ENCODE data around the gene DCN. TPM values are rescaled to one million over a fixed set of nuclear protein-coding genes. Genes with fewer than 3 reads are reported as not detected.

The DCN gene
- polyA plus RNA-seq, 12 donors: 482 to 3,098 (median 1,725) TPM

- no peak for DNase-seq
Observed at GRCh38 chr12:91105807-91106206, 76.8 kb downstream of the DCN start.

GRCh38 chr12:91104812-91105466, 77.7 kb downstream of the DCN start:
- no peak for DNase-seq

GRCh38 chr12:91103624-91104023, 79.0 kb downstream of the DCN start:
- no peak for DNase-seq

GRCh38 chr12:91103101-91103500, 79.5 kb downstream of the DCN start:
- no peak for DNase-seq

- no peak for DNase-seq
Observed at GRCh38 chr12:91100906-91101305, 81.7 kb downstream of the DCN start.

GRCh38 chr12:91099836-91100235, 82.8 kb downstream of the DCN start:
- DNase-seq: no peak

- DNase-seq: no peak
Observed at GRCh38 chr12:91099341-91099740, 83.3 kb downstream of the DCN start.

GRCh38 chr12:91098941-91099340, 83.7 kb downstream of the DCN start:
- DNase-seq: no peak

- no peak for DNase-seq
Observed at GRCh38 chr12:91098461-91098860, 84.2 kb downstream of the DCN start.

- no peak for DNase-seq
Observed at GRCh38 chr12:91094957-91095356, 87.7 kb downstream of the DCN start.

- DNase-seq: no peak
Observed at GRCh38 chr12:91094032-91094662, 88.5 kb downstream of the DCN start.

GRCh38 chr12:91093341-91093740, 89.3 kb downstream of the DCN start:
- DNase-seq: no peak

- no peak for DNase-seq
Observed at GRCh38 chr12:91091916-91092715, 90.5 kb downstream of the DCN start.

Other genes starting within 250 kb of the DCN start
- not detected for gene CCER1, start 227.6 kb downstream of the DCN start, polyA plus RNA-seq (ENCODE audit: insufficient read length in 12 of 12)
- gene EPYC, start 177.8 kb downstream of the DCN start, polyA plus RNA-seq (ENCODE audit: insufficient read length in 12 of 12): under 1 TPM in 1 of 12 donors, not detected in 11; 0.14 TPM
- gene KERA, start 124.8 kb downstream of the DCN start, polyA plus RNA-seq (ENCODE audit: insufficient read length in 12 of 12): 100 to 1,000 TPM in 3 of 12 donors, 10 to 100 TPM in 8, not detected in 1; 21.4 to 182 (median 60.8) TPM
- 1,000 to 10,000 TPM in 1 of 12 donors, 100 to 1,000 TPM in 11; 476 to 1,257 (median 672) TPM for gene LUM, start 71.3 kb downstream of the DCN start, polyA plus RNA-seq (ENCODE audit: insufficient read length in 12 of 12)